Upper lobe of left lung (tissue), 6 donors: ENCODE measurements around the gene NEO1. TPM values are rescaled to one million over a fixed set of nuclear protein-coding genes. Genes with fewer than 3 reads are reported as not detected.

ENCODE experiments used
- ATAC-seq, 2 donors: fragments of 200-7000 bp; cut with Tn5 transposase; one replicate each; pipeline ENCODE4 v1.9.1; 2022; ENCODE audit warnings: mild to moderate bottlenecking in 2 of 2, moderate library complexity in 2 of 2; ENCODE audit not compliant: low FRiP score in 2 of 2
- DNase-seq, 2 donors: peaks; one replicate each; pipeline ENCODE4 v3.0.0-alpha.2; 2019 to 2020
- H3K27ac ChIP-seq, 4 donors: fragments of 200-600 bp; sonication (generic); one replicate each; pipeline ENCODE4 v1.5.1; 2016 to 2019
- H3K27me3 ChIP-seq, 4 donors: fragments of 200-600 bp; sonication (generic); one replicate each; pipeline ENCODE4 v1.5.1; 2017 to 2019
- H3K36me3 ChIP-seq, 4 donors: fragments of 200-600 bp; sonication (generic); one replicate each; pipeline ENCODE4 v1.5.1; 2016 to 2019
- H3K4me1 ChIP-seq, 4 donors: fragments of 200-600 bp; sonication (generic); one replicate each; pipeline ENCODE4 v1.5.1; 2018 to 2019
- H3K4me3 ChIP-seq, 4 donors: fragments of 200-600 bp; sonication (generic); one replicate each; pipeline ENCODE4 v1.5.1; 2017 to 2019; ENCODE audit warnings: mild to moderate bottlenecking in 2 of 4, moderate library complexity in 1 of 4
- H3K9me3 ChIP-seq, 4 donors: fragments of 200-600 bp; sonication (generic); one replicate each; pipeline ENCODE4 v1.5.1; 2018 to 2019
- EP300 ChIP-seq, 4 donors: sonication (generic); formaldehyde crosslinking; IDR thresholded peaks; one replicate each; pipeline ENCODE4 v1.5.1; 2017; ENCODE audit warnings: antibody characterized with exemption in 4 of 4, control low read depth in 2 of 4
- POLR2A ChIP-seq, 4 donors: fragments of 450-650 bp; IDR thresholded peaks; one replicate each; pipeline ENCODE4 v1.5.1; 2016 to 2017; ENCODE audit warnings: antibody characterized with exemption in 4 of 4, mild to moderate bottlenecking in 2 of 4
- POLR2AphosphoS5 ChIP-seq, 2 donors: sonication (generic); formaldehyde crosslinking; IDR thresholded peaks; one replicate each; pipeline ENCODE4 v1.5.1; 2017; ENCODE audit warnings: antibody characterized with exemption in 2 of 2
- WGBS, 2 donors: methylation state at CpG; one replicate each; pipeline ENCODE4 v1.1.5; 2017 to 2018; 5-methylcytosine and 5-hydroxymethylcytosine counted together
- total RNA-seq, 6 donors: library from RNA; depleted of rRNA in 4 of 6; stranded (reverse); fragments of >200 nt in 4 of 6; gene quantifications; one replicate each; pipeline versions ENCODE4 v1.1.0 to v1.2.1, GENCODE V29; 2016 to 2021
- TF ChIP-seq, protein P1 (sequence below), 6 experiments: fragments of 450-650 bp in 4 of 6; fragments of 200-600 bp in 2 of 6; sonication (generic) in 2 of 6; IDR thresholded peaks; one replicate each; pipeline ENCODE4 v1.5.1; 2016 to 2019; ENCODE audit warnings: antibody characterized with exemption in 6 of 6
- donor health status: DM: no; HTN: no; CAD: no; lungs with moderate emphysema.
- donor health status: DM: no; HTN: yes; CAD: no; lungs with severe emphysema.

NEO1 gene
- total RNA-seq, 6 donors from 2014 or later = 14.7 to 37.5 (median 28.2) TPM

DNA sequence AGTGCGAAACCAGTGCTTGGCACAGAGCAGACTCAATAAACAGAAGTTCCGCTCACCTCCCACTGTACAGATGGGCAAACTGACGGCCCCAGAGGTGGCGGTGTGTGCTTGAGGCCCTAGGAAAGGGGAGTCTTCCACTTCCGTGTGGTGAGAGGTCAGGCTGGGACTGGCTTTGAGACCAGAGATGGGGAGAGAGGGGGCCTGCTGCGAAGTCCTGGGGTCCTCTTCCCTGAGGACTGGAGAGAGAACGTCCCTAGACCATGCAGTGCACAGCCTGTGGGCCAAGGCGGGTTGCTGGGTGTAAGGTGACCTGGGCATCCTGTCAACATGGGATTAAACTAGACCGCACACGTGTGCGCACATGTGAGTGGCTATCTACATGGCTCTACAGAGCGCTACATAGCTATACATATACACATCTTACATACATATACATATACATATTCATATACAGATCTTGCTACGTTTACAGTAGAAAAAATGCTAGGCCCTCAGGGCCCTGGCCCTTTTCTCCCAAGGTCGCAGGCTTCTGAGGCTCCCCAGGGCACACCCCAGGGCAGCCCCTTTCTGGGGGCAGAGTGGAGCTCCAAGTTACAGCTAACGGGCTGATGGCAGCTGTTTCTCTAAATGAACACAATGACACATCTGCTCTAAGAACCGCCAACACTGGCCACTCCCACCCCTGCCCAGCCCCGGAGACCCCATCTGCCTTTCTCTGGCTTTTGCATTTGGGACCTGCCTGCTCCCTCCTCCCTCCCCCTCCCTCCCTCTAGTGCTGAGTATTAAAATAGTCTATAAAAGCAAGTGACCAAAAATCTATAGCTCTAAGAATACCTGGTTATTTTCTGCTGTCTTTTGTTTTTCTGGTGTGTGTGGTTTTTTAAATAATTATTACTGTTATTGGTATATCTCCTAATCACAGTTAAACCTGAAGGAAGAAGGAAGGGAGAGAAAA lies 269.5 kb downstream of the NEO1 start:
- Histone ChIP-seq H3K27me3 (peaks cover 0 to 6% (median 0%) of the 10 kb centered on the region in 4 donors), H3K4me1 (no peaks in the 10 kb centered on the region), H3K27ac (no peak overlapping the region), H3K9me3 (no peaks in the 10 kb centered on the region), H3K4me3 (no peak overlapping the region), H3K36me3 (no peaks in the 10 kb centered on the region)
- ATAC-seq (no peak), DNase-seq (no peak)
- 82 to 86% methylated on average over 14 to 17 of the region's 17 CpGs for WGBS, 2 donors
- TF ChIP-seq POLR2AphosphoS5 (IDR thresholded peaks at IDR 0.05) = no peak
- TF ChIP-seq EP300 (IDR thresholded peaks at IDR 0.05) = no peak
- TF ChIP-seq, protein P1, sequence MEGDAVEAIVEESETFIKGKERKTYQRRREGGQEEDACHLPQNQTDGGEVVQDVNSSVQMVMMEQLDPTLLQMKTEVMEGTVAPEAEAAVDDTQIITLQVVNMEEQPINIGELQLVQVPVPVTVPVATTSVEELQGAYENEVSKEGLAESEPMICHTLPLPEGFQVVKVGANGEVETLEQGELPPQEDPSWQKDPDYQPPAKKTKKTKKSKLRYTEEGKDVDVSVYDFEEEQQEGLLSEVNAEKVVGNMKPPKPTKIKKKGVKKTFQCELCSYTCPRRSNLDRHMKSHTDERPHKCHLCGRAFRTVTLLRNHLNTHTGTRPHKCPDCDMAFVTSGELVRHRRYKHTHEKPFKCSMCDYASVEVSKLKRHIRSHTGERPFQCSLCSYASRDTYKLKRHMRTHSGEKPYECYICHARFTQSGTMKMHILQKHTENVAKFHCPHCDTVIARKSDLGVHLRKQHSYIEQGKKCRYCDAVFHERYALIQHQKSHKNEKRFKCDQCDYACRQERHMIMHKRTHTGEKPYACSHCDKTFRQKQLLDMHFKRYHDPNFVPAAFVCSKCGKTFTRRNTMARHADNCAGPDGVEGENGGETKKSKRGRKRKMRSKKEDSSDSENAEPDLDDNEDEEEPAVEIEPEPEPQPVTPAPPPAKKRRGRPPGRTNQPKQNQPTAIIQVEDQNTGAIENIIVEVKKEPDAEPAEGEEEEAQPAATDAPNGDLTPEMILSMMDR (IDR thresholded peaks at IDR 0.05) = no peak
- no peak for TF ChIP-seq POLR2A (IDR thresholded peaks at IDR 0.05)

DNA sequence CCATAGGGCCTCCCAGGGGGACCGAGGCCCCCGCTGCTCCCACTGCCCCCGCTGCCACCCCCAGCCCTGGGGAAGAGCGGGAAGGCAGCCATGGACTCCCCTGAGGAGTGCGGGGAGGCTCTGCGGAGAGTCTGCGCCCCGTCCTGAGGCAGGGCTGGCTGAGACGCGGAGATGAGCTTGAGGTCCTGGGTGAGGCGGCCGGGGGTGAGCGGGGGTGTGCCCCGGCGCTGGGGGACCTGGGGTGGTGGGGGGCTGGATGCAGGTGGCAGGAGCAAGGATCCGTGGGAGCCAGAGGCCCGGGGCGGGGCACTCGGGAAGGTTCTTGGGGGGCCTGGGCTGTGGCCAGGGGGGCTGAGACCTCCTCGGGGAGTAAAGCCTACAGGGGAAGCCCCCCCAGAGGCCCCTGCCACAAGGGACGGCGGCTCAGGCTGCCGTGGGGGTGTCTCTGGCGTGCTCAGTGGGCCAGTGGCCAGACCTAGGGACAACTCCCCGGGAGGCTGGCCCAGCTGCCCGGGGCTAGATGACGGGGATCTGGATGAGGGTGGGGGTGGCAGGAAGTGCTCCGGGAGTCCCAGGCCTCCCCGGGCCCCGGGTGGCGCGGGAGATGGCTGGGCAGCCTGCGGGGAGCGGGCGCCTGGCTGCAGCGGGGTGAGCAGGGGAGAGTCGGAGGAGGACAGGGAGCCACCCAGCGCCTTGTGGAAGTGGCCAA lies 270.6 kb downstream of the NEO1 start:
- ATAC-seq (no peak), DNase-seq (peak in 1 of 2 donors; percentile 79)
- Histone ChIP-seq H3K36me3 (no peaks in the 10 kb centered on the region), H3K4me3 (no peak overlapping the region), H3K9me3 (no peaks in the 10 kb centered on the region), H3K4me1 (no peaks in the 10 kb centered on the region), H3K27ac (no peak overlapping the region), H3K27me3 (peaks cover 0 to 6% (median 0%) of the 10 kb centered on the region in 4 donors)
- 87 to 97% methylated on average over 13 to 29 of the region's 38 CpGs for WGBS, 2 donors
- TF ChIP-seq POLR2AphosphoS5 (IDR thresholded peaks at IDR 0.05) (no peak), EP300 (IDR thresholded peaks at IDR 0.05) (no peak), POLR2A (IDR thresholded peaks at IDR 0.05) (no peak)
- TF ChIP-seq, protein P1 (IDR thresholded peaks at IDR 0.05) = no peak

DNA sequence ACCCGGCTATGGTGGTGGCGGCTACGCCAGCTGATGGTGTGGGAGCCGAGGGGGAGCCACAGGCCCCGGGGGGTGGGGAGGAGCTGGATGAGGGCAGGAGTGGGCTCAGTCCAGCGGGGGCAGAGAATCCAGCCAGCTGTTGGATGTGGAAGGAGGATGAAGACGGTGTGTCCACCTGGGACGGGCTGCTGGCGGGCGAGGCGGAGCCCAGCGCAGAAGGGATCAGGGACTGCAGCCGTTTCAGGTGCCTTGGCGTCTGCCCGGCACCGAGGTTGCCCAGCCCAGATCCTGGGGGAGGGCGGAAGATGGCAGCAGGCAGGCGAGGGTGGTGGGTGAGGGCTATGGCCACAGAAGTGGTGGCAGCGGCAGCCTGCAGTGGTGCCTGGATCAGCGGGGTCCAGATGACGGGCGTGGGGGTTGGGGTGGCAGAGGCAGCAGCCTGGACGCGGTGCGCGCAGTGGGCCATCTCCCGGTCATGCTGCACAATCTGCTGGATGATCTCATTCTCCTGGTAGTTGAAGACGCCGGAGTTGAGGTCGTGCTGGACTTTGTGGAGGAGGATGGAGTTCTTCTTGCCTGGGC lies 271.2 kb downstream of the NEO1 start:
- peaks cover 0 to 6% (median 0%) of the 10 kb centered on the region in 4 donors for H3K27me3 ChIP-seq
- WGBS, 2 donors = 92 to 94% methylated on average over 30 of the region's 30 CpGs

DNA sequence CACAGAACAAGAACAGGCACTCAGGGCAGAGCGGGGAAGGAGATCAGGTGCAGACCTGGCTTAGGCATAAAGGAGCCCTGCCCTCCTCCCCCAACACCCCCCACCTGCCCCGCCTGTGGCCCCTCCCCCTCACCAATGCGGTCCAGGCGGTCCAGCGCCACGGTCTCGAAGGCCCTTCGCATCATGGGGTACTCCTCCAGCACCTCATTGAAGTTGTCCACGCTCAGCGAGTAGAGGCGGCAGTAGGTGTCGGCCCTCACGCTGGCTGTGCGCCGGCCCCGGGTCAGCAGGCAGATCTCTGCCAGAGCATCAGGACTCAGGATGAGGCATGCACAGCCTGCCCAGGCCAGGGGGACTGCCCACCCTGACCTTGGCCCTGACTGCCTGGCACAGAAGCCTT lies 271.7 kb downstream of the NEO1 start:
- H3K9me3 ChIP-seq = no peaks in the 10 kb centered on the region
- no peaks in the 10 kb centered on the region for H3K4me1 ChIP-seq
- no peak overlapping the region for H3K4me3 ChIP-seq
- ATAC-seq (no peak), DNase-seq (peak in 1 of 2 donors; percentile 78)
- H3K27me3 ChIP-seq = peaks cover 0 to 1% (median 0%) of the 10 kb centered on the region in 4 donors
- no peaks in the 10 kb centered on the region for H3K36me3 ChIP-seq
- WGBS, 2 donors = 94 to 100% methylated on average over 1 to 16 of the region's 16 CpGs
- no peak overlapping the region for H3K27ac ChIP-seq
- no peak for TF ChIP-seq POLR2AphosphoS5 (IDR thresholded peaks at IDR 0.05)

More for the DNA sequence above, 271.2 kb downstream of the NEO1 start:
- Histone ChIP-seq H3K9me3 (no peaks in the 10 kb centered on the region), H3K36me3 (no peaks in the 10 kb centered on the region), H3K4me1 (no peaks in the 10 kb centered on the region), H3K27ac (no peak overlapping the region), H3K4me3 (no peak overlapping the region)
- no peak for DNase-seq
- TF ChIP-seq EP300 (IDR thresholded peaks at IDR 0.05) (no peak), POLR2AphosphoS5 (IDR thresholded peaks at IDR 0.05) (no peak), POLR2A (IDR thresholded peaks at IDR 0.05) (no peak)
- TF ChIP-seq, protein P1 (IDR thresholded peaks at IDR 0.05) = no peak
- no peak for ATAC-seq
